Measurements from ENCODE around the gene ITGA1.
A peak's percentile ranks its signal among the peaks of the same experiment; 100 is the strongest.
"Not testable (repeated sequence)": the region's sequence is repeated elsewhere in the genome, so short reads cannot be mapped to it uniquely, and the experiment has no call there.

ITGA1 gene

DNA sequence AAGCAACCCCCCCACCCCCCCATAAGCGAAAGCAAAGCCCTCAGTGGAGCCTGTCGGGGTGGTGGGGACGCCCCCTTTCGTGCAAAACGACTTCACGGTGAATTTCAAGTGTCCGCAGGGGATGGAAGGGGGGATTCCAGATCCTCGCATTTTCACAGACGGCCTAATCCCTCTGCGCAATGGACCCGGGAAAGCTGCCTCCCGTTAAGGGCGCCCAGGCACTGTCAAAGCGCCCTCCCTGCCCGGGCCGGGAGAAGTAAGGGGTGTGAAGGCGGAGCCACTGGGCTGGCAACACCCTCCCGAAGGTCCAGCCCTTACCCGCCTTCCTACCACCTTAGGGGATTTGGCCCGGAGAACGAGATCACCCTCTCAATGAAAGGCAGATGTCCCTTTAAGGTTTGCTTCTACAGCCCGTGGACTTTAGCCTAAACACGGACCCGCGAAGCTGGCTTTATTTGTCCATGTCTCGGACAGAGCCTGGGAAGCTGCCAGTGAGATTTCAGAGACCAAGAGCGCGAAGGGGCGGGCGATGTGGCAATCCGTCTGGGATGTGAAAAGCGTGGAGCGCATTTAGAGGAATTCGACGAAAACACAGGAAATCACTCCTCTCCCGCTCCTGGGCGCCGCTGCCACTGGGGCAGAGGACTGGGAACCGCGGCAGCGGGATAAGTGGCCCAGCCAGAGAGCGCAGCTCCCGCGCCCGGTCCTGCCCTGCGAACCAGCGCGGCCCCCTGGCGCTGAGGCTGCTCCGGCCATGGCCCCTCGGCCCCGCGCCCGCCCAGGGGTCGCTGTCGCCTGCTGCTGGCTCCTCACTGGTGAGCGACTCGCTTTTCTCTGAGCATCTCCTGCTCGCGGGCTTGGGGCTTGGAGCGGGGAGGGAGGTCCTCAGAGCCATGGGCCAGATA, at the start of gene ITGA1, which contains the start of gene PELO:
TSS of gene ITGA1 (plus strand) at position 317 of the 905 bp plus-strand sequence. CDS start at position 755, 438 bp downstream.
TSS of gene PELO (plus strand) at position 317 of the 905 bp plus-strand sequence. CDS start 12,479 bp downstream, outside the sequence.
- Mint-ChIP-seq H3K4me3 (peak within 1 kb of the TSS; percentile 87), H3K9me3 (no peaks in the 10 kb centered on the region), H3K4me1 (peaks cover 43% of the 10 kb centered on the region), H3K36me3 (ENCODE audit: low read depth) (no peaks in the 10 kb centered on the region), H3K27me3 (peaks cover 5% of the 10 kb centered on the region), H3K27ac (peak within 1 kb of the TSS; percentile 70)
- ATAC-seq = peak; percentile 88
- DNase-seq = peak; percentile 71

DNA sequence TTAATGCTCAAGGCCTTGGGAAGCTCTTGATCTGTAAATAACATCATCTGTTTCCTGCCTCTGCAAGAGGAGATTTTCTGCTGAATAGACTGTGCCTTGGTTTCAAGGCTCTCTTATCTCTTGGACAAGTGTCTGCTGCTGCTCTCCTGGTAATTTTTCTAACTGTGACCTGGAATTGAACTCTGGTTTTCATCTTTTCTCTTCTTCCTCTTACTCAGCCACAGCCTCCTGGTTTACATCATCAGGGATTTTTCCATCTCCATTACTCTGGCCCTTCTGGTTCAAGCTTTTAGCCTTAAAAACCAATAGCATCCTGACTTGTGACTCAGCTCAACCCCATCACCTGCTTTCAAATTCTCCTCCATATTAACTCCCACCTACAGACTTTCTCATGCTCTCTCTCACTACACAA, 49.6 kb upstream of the ITGA1 start:
- peak; percentile 82 for ATAC-seq
- Mint-ChIP-seq H3K4me1 (peaks cover 46% of the 10 kb centered on the region), H3K9me3 (no peaks in the 10 kb centered on the region), H3K27me3 (no peaks in the 10 kb centered on the region), H3K36me3 (ENCODE audit: low read depth) (peaks cover 2% of the 10 kb centered on the region), H3K4me3 (peak overlapping the region; percentile 0), H3K27ac (peak overlapping the region; percentile 5)
- DNase-seq = no peak

DNA sequence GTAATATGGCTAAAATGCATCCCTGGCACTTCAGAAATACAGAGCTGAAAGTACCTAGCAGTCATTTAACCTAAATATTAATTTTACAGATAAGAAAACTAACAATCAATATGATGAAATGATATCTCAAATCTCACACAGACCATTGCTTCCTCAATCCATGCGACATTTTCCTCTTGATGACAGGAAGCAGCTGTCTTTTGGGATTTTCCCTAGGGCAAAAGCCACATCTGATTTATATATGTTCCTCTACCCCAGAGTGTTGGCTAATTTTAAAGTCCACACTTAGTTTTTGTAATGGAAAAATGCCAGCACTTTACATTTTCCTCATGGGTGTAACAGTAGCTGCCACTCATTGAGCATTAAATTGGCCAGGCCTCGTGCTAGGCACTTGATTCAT, 47.7 kb upstream of the ITGA1 start:
- Mint-ChIP-seq H3K27ac (no peak overlapping the region), H3K9me3 (no peaks in the 10 kb centered on the region), H3K4me3 (no peak overlapping the region), H3K27me3 (no peaks in the 10 kb centered on the region), H3K4me1 (peaks cover 64% of the 10 kb centered on the region), H3K36me3 (ENCODE audit: low read depth) (peaks cover 2% of the 10 kb centered on the region)
- DNase-seq (no peak), ATAC-seq (no peak)

DNA sequence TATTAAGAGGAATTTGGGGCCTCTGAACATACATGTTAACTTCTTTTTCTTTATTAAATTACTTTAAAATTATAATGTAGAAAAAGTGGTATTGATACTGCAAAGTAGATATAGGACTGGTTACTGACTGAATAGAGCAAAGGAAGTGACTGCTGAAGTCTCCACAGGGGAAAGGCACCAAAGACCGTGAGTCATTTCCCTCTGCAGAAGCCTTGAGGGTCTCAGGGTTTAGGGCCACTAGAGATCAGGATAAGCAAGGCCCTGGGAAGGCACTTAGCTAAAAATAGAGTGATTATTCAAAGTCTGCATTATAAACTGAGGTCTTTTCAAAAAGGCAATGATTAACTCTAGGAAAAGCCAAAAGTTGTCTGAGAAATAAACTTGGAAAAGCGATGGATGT, 44.7 kb upstream of the ITGA1 start:
- ATAC-seq (peak; percentile 48), DNase-seq (no peak)
- peaks cover 2% of the 10 kb centered on the region for H3K36me3 Mint-ChIP-seq (ENCODE audit: low read depth)
- peaks cover 67% of the 10 kb centered on the region for H3K4me1 Mint-ChIP-seq
- peak overlapping the region; percentile 12 for H3K4me3 Mint-ChIP-seq
- no peaks in the 10 kb centered on the region for H3K27me3 Mint-ChIP-seq
- H3K27ac Mint-ChIP-seq = peak overlapping the region; percentile 83
- H3K9me3 Mint-ChIP-seq = no peaks in the 10 kb centered on the region

DNA sequence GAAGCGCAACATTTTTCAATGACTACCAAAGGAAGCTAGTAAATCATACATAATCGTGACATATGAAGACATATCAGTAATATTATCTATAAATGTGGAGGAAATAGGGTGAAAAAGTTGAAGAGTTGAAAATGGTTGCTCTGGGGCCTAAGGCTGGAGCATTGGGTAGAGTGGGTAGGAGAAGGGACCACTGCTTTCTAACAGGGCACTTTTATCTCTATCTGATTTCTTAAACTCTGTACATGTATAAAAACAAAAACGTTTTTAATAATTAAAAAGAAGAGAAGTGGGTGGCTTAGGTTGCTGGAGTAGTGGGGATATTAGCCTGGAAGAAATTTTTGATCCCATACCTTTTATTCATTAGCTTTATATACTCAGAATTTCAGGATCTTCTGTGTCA, 44.2 kb upstream of the ITGA1 start:
- no peak for DNase-seq
- Mint-ChIP-seq H3K36me3 (ENCODE audit: low read depth) (peaks cover 2% of the 10 kb centered on the region), H3K27me3 (no peaks in the 10 kb centered on the region), H3K4me3 (peak overlapping the region; percentile 12), H3K27ac (peak overlapping the region; percentile 83), H3K4me1 (peaks cover 67% of the 10 kb centered on the region), H3K9me3 (no peaks in the 10 kb centered on the region)
- peak; percentile 22 for ATAC-seq

DNA sequence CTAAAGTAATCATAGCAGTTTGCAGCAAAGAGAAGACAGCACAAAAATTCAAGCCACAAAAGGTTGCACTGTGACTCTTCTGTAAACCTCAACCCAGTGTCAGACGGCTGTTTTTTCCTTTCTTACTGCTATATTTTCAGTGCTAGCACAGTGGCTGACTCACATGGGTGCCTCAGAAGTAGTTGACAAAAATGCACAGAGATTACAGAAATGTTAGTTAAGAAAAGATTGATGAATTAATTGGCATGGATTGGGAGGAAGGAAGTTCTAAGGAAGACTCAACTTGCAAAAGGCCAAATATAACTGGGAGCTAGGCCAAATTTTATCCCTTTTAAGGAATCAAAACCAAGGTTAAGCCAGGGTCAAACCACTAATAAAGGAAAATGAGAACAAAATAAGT, 43.7 kb upstream of the ITGA1 start:
- peak; percentile 94 for ATAC-seq
- Mint-ChIP-seq H3K36me3 (ENCODE audit: low read depth) (peaks cover 2% of the 10 kb centered on the region), H3K9me3 (no peaks in the 10 kb centered on the region), H3K4me1 (peaks cover 67% of the 10 kb centered on the region), H3K4me3 (peak overlapping the region; percentile 22), H3K27me3 (no peaks in the 10 kb centered on the region), H3K27ac (peak overlapping the region; percentile 83)
- DNase-seq = peak; percentile 31

DNA sequence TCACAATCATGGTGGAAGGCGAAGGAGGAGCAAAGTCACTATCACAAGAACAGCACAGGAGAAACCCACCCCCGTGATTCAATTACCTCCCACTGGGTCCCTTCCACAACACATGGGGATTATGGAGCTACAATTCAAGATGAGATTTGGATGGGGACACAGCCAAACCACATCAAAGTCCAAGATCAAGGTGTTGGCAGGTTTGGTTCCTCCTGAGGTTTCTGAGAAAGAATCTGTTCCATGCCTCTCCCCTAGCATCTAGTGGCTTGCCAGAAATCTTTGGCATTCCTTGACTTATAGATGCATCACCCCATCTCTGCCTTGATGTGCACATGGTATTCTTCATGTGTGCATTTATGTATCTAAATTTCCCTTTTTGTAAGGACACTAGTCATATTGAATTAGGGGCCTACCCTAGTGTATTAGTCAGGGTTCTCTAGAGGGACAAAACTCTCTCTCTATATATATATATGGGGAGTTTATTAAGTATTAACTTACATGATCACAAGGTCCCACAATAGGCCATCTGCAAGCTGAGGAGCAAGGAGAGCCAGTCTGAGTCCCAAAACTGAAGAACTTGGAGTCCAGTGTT, 42.8 kb upstream of the ITGA1 start:
- H3K36me3 Mint-ChIP-seq (ENCODE audit: low read depth); DNase-seq; H3K4me3 Mint-ChIP-seq; H3K9me3 Mint-ChIP-seq; H3K27me3 Mint-ChIP-seq: not testable (repeated sequence)
- ATAC-seq = peak; percentile 38
- Mint-ChIP-seq H3K27ac (peak overlapping the region; percentile 53), H3K4me1 (peaks cover 68% of the 10 kb centered on the region)

DNA sequence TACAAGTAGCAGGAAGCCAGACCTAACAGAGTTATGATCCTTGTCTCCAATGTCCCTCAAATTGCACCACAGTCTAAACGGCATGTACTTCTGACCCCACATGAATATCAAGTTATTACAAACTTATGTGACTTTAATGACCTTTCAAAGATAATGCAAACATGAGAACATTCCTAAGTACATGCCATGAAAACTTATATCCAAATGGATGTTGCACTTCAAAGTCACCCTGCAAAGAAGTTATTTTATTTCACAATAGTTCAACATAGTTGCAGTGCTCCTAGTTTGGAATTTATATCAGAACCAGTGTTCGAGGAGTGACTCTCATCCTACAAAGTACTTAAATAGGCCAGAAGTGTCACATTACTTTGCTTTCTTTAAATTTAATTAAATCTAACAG, 41.2 kb upstream of the ITGA1 start:
- H3K27me3 Mint-ChIP-seq = no peaks in the 10 kb centered on the region
- no peak overlapping the region for H3K27ac Mint-ChIP-seq
- no peaks in the 10 kb centered on the region for H3K36me3 Mint-ChIP-seq (ENCODE audit: low read depth)
- H3K9me3 Mint-ChIP-seq = no peaks in the 10 kb centered on the region
- DNase-seq (no peak), ATAC-seq (no peak)
- H3K4me1 Mint-ChIP-seq = peaks cover 63% of the 10 kb centered on the region
- H3K4me3 Mint-ChIP-seq = no peak overlapping the region

DNA sequence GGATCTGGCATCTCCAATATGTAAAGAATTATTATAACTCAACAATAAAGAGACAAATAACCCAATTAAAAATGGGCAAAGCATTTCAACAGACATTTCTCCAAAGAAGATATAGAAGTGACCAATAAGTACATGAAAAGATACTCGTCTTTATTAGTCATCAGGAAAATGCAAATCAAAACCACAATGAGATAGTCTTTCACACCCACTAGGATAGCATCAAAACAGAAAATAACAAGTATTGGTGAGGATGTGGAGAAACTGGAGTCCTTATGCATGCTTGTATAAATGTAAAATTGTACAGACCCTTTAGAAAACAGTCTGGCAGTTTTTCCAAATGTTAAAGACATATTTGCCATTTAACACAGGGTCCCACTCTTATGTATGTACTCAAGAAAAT, 39.1 kb upstream of the ITGA1 start:
- no peaks in the 10 kb centered on the region for H3K27me3 Mint-ChIP-seq
- H3K36me3 Mint-ChIP-seq (ENCODE audit: low read depth) = no peaks in the 10 kb centered on the region
- H3K4me3 Mint-ChIP-seq = no peak overlapping the region
- no peaks in the 10 kb centered on the region for H3K9me3 Mint-ChIP-seq
- H3K27ac Mint-ChIP-seq = peak overlapping the region; percentile 23
- peak; percentile 44 for ATAC-seq
- H3K4me1 Mint-ChIP-seq = peaks cover 44% of the 10 kb centered on the region
- DNase-seq = no peak

DNA sequence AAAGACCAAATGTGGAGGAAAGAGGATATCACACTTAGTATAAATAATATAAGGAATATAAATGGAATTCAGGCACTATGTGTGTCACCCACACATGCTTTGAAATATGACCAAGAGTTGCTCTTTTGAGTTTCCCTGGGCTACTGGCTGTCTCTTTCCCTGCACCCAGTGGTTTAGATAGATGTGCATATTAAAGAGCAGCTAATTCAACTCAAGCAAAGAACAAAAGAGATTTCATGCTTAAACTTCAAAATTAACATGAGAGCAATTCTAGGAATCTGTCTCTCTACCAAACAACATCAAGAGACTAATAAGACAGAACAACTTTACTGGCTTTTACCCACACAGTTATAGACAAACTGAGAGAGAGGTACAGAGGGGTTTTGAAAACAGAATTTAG, 38.0 kb upstream of the ITGA1 start:
- Mint-ChIP-seq H3K27ac (no peak overlapping the region), H3K9me3 (no peaks in the 10 kb centered on the region), H3K4me3 (no peak overlapping the region), H3K27me3 (no peaks in the 10 kb centered on the region), H3K4me1 (peaks cover 33% of the 10 kb centered on the region), H3K36me3 (ENCODE audit: low read depth) (no peaks in the 10 kb centered on the region)
- no peak for ATAC-seq
- no peak for DNase-seq

DNA sequence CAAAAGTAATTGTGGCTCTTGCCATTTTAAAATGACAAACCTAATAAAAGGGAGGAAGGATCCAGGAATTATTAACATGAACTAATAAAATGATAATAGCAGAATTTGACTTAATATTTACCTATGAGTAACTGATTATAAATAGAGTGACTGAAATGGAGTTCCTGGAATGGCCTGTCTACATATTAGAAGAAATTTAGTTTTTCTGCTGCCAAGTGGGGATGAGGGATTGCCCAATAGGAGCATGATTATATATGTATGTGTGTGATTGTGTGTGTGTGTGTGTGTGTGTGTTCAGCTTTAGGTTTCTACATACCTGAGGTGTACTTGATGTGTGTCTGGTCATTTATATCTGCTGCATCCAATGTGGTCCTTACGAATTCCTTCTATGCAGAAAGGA, 36.6 kb upstream of the ITGA1 start:
- ATAC-seq = no peak
- DNase-seq = no peak
- peaks cover 20% of the 10 kb centered on the region for H3K4me1 Mint-ChIP-seq

DNA sequence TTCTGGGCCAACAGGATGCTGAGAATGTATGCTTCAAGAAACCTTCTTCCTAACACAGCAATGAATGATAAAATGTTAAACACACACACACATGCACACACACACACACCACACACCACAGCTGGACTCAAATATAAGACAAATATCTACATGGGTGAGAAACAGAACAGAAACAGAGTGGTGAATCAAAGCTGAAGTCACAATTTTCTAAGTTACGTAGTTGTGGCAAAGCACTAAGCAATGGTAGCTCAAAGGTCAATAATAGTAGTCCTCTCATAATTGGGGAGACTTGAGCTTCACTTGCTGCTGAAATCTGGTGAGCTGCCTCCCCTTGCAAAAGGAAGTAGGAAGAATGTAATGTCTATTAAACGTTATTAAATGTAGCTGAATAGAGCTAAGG, 33.7 kb upstream of the ITGA1 start:
- Mint-ChIP-seq H3K4me1 (peaks cover 7% of the 10 kb centered on the region), H3K36me3 (ENCODE audit: low read depth) (no peaks in the 10 kb centered on the region), H3K4me3 (no peak overlapping the region), H3K9me3 (no peaks in the 10 kb centered on the region), H3K27me3 (no peaks in the 10 kb centered on the region), H3K27ac (no peak overlapping the region)
- no peak for DNase-seq
- no peak for ATAC-seq

More for the DNA sequence above, 36.6 kb upstream of the ITGA1 start:
- no peaks in the 10 kb centered on the region for H3K9me3 Mint-ChIP-seq
- H3K27ac Mint-ChIP-seq = no peak overlapping the region
- no peak overlapping the region for H3K4me3 Mint-ChIP-seq
- H3K27me3 Mint-ChIP-seq = no peaks in the 10 kb centered on the region
- no peaks in the 10 kb centered on the region for H3K36me3 Mint-ChIP-seq (ENCODE audit: low read depth)

DNA sequence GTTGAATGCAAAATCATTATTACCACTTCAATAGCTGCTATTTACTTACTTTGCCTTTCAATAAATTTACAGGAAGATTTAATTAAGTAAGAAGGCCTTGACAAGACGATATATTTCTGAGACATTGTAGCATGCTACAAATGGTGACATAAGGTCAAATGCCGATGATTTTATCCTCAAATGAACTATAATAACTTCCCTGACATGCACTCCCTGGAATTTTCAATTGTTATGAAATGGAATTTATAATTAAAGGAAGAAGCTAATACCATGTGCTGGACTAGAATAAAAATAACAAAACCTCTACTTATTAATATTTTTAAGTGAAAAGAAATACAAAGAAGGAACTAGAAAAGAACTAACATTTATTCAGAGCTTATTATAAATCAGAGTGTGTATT, 30.2 kb upstream of the ITGA1 start:
- DNase-seq (no peak), ATAC-seq (no peak)
- Mint-ChIP-seq H3K27ac (no peak overlapping the region), H3K4me1 (peaks cover 18% of the 10 kb centered on the region), H3K9me3 (peaks cover 15% of the 10 kb centered on the region), H3K36me3 (ENCODE audit: low read depth) (peaks cover 8% of the 10 kb centered on the region), H3K27me3 (no peaks in the 10 kb centered on the region), H3K4me3 (no peak overlapping the region)

DNA sequence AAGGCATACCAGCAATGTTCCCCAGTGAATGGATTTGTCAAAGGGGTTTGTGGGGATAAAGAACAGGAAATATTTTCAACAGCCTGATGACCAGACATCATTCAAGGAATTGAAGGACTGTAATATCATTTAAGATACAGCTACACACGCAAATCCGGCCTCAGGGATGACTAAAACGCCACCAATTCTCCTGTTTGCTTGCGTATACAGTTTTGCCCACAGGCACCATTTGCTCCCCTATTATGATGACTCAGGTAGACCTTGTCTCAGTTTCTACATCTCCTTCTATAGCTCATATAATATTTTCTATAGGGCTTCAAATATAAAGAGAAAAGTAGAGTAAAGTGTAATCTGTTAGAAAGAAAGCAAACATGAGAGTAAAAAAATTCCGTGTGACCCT, 29.7 kb upstream of the ITGA1 start:
- Mint-ChIP-seq H3K4me1 (peaks cover 18% of the 10 kb centered on the region), H3K27ac (no peak overlapping the region), H3K4me3 (no peak overlapping the region), H3K27me3 (no peaks in the 10 kb centered on the region), H3K9me3 (peaks cover 15% of the 10 kb centered on the region), H3K36me3 (ENCODE audit: low read depth) (peaks cover 8% of the 10 kb centered on the region)
- DNase-seq (no peak), ATAC-seq (no peak)

DNA sequence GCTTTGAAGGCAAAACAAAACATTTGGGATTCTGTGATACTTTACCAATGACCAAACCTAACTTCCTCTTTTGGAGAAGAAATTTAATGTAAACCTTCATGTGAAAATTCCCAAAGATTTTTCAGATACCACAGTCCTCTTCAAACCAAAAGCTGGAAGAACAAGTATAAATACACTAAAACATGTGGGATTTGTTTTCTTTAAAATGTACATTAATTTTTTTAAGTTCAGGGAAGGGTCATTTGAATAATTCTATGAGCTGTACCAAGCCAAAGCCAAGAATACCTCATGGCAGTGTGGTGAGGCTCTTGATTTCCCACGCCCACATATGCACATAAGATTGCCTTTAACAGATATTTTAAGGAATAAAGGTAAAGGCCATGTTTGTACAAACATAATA, 28.4 kb upstream of the ITGA1 start:
- Mint-ChIP-seq H3K27ac (no peak overlapping the region), H3K4me1 (peaks cover 26% of the 10 kb centered on the region), H3K9me3 (peaks cover 22% of the 10 kb centered on the region), H3K4me3 (no peak overlapping the region), H3K27me3 (no peaks in the 10 kb centered on the region), H3K36me3 (ENCODE audit: low read depth) (peaks cover 8% of the 10 kb centered on the region)
- ATAC-seq = no peak
- no peak for DNase-seq
